Fibroblast of skin of right biceps (primary cell): ENCODE measurements around the gene DHCR24.
"Not testable (repeated sequence)": the region's sequence is repeated elsewhere in the genome, so short reads cannot be mapped to it uniquely, and the experiment has no call there.

Source experiments
- DNase-seq: peaks from one replicate; pipeline ENCODE4 v3.0.0-alpha.2; 2013

DHCR24 gene

GRCh38 chr1:54885807-54886723, 930 bp downstream of the DHCR24 start:
- DNase-seq, result no peak

- no peak for DNase-seq
These were observed 1.7 kb downstream of the DHCR24 start for GRCh38 chr1:54885237-54885679.

- DNase-seq, result no peak
These were observed 2.2 kb downstream of the DHCR24 start for GRCh38 chr1:54884768-54885167.

GRCh38 chr1:54884135-54884586, 2.8 kb downstream of the DHCR24 start:
- peak; percentile 61 for DNase-seq

GRCh38 chr1:54883349-54884102, 3.5 kb downstream of the DHCR24 start:
- DNase-seq, result no peak

- DNase-seq, result no peak
These were observed 4.5 kb downstream of the DHCR24 start for GRCh38 chr1:54882519-54882918.

GRCh38 chr1:54881604-54882003, 5.4 kb downstream of the DHCR24 start:
- DNase-seq, result not testable (repeated sequence)

GRCh38 chr1:54879872-54880271, 7.1 kb downstream of the DHCR24 start:
- no peak for DNase-seq

- no peak for DNase-seq
These were observed 10.2 kb downstream of the DHCR24 start for GRCh38 chr1:54876814-54877213.

- no peak for DNase-seq
These were observed 12.0 kb downstream of the DHCR24 start for GRCh38 chr1:54875000-54875399.

- DNase-seq, result no peak
These were observed 12.7 kb downstream of the DHCR24 start for GRCh38 chr1:54874079-54874830.

- DNase-seq, result no peak
These were observed 15.0 kb downstream of the DHCR24 start for GRCh38 chr1:54872036-54872331.

GRCh38 chr1:54871275-54872035, 15.5 kb downstream of the DHCR24 start:
- no peak for DNase-seq

GRCh38 chr1:54870869-54871268, 16.1 kb downstream of the DHCR24 start:
- no peak for DNase-seq

- no peak for DNase-seq
These were observed 17.7 kb downstream of the DHCR24 start for GRCh38 chr1:54869173-54869851.

GRCh38 chr1:54867717-54868057, 19.3 kb downstream of the DHCR24 start:
- DNase-seq, result no peak

- DNase-seq, result no peak
These were observed 19.9 kb downstream of the DHCR24 start for GRCh38 chr1:54866801-54867716.

- DNase-seq, result no peak
These were observed 21.5 kb downstream of the DHCR24 start for GRCh38 chr1:54865238-54866073.

GRCh38 chr1:54864460-54865208, 22.4 kb downstream of the DHCR24 start:
- no peak for DNase-seq
